GM19397 (cell line): Measurements from ENCODE around the gene PMEPA1.

Source experiments
- ATAC-seq: cut with Tn5 transposase; IDR thresholded peaks from one replicate; pipeline ENCODE4 v1.9.1; 2021; ENCODE audit warnings: mild to moderate bottlenecking, moderate library complexity; ENCODE audit not compliant: unreplicated experiment

The PMEPA1 gene

GRCh38 chr20:57737349-57737748 is 27.5 kb upstream of the PMEPA1 start:
- no peak for ATAC-seq

- ATAC-seq = no peak
These were observed 27.0 kb upstream of the PMEPA1 start for GRCh38 chr20:57736738-57737347.

GRCh38 chr20:57735831-57736737 is 26.3 kb upstream of the PMEPA1 start:
- ATAC-seq = no peak

- no peak for ATAC-seq
These were observed 24.9 kb upstream of the PMEPA1 start for GRCh38 chr20:57734754-57735153.

GRCh38 chr20:57732226-57732625 is 22.4 kb upstream of the PMEPA1 start:
- no peak for ATAC-seq

- ATAC-seq = no peak
These were observed 18.9 kb upstream of the PMEPA1 start for GRCh38 chr20:57728762-57729161.

- ATAC-seq = no peak
These were observed 18.0 kb upstream of the PMEPA1 start for GRCh38 chr20:57727863-57728262.

- ATAC-seq = no peak
These were observed 15.8 kb upstream of the PMEPA1 start for GRCh38 chr20:57725636-57726035.

GRCh38 chr20:57724610-57725405 is 15.0 kb upstream of the PMEPA1 start:
- no peak for ATAC-seq

- ATAC-seq = no peak
These were observed 14.0 kb upstream of the PMEPA1 start for GRCh38 chr20:57723816-57724215.

- no peak for ATAC-seq
These were observed 10.1 kb upstream of the PMEPA1 start for GRCh38 chr20:57719951-57720350.

- ATAC-seq = peak; percentile 96
These were observed 8.7 kb upstream of the PMEPA1 start for GRCh38 chr20:57718490-57719009.

GRCh38 chr20:57717797-57718196 is 8.0 kb upstream of the PMEPA1 start:
- ATAC-seq = no peak

- ATAC-seq = no peak
These were observed 7.1 kb upstream of the PMEPA1 start for GRCh38 chr20:57716901-57717300.

GRCh38 chr20:57716202-57716601 is 6.4 kb upstream of the PMEPA1 start:
- ATAC-seq = no peak

- ATAC-seq = no peak
These were observed 5.6 kb upstream of the PMEPA1 start for GRCh38 chr20:57715268-57715904.

GRCh38 chr20:57714409-57715267 is 4.8 kb upstream of the PMEPA1 start:
- ATAC-seq = no peak

GRCh38 chr20:57713951-57714350 is 4.1 kb upstream of the PMEPA1 start:
- no peak for ATAC-seq

- no peak for ATAC-seq
These were observed 3.7 kb upstream of the PMEPA1 start for GRCh38 chr20:57713505-57713903.
